GM12874 (cell line): Measurements from ENCODE around the gene TAF15.
A peak's percentile ranks its signal among the peaks of the same experiment; 100 is the strongest.

Experiments
- CTCF ChIP-seq: IDR thresholded peaks from 2 replicates; pipeline ENCODE4 v1.5.1; 2011; ENCODE audit warnings: low read depth, mild to moderate bottlenecking, control low read depth, low read length, moderate library complexity; ENCODE audit not compliant: insufficient read depth

Gene TAF15

GRCh38 chr17:35797918-35798317 lies 11.4 kb upstream of the TAF15 start:
- no peak for TF ChIP-seq CTCF

- no peak for TF ChIP-seq CTCF
These were observed 9.3 kb upstream of the TAF15 start for GRCh38 chr17:35799942-35800341.

GRCh38 chr17:35801583-35802224 lies 7.6 kb upstream of the TAF15 start:
- no peak for TF ChIP-seq CTCF

- TF ChIP-seq CTCF, result peak; percentile 75
These were observed 4.6 kb upstream of the TAF15 start for GRCh38 chr17:35804658-35805192.

GRCh38 chr17:35807371-35808144 lies 1.7 kb upstream of the TAF15 start:
- no peak for TF ChIP-seq CTCF

GRCh38 chr17:35808240-35808961 lies 883 bp upstream of the TAF15 start:
- no peak for TF ChIP-seq CTCF

GRCh38 chr17:35809855-35810461 lies 674 bp downstream of the TAF15 start:
- TF ChIP-seq CTCF, result no peak
